ENCODE results near the gene SLC8A3.
"Not testable (repeated sequence)": the region's sequence is repeated elsewhere in the genome, so short reads cannot be mapped to it uniquely, and the experiment has no call there.

SLC8A3 gene, protein sequence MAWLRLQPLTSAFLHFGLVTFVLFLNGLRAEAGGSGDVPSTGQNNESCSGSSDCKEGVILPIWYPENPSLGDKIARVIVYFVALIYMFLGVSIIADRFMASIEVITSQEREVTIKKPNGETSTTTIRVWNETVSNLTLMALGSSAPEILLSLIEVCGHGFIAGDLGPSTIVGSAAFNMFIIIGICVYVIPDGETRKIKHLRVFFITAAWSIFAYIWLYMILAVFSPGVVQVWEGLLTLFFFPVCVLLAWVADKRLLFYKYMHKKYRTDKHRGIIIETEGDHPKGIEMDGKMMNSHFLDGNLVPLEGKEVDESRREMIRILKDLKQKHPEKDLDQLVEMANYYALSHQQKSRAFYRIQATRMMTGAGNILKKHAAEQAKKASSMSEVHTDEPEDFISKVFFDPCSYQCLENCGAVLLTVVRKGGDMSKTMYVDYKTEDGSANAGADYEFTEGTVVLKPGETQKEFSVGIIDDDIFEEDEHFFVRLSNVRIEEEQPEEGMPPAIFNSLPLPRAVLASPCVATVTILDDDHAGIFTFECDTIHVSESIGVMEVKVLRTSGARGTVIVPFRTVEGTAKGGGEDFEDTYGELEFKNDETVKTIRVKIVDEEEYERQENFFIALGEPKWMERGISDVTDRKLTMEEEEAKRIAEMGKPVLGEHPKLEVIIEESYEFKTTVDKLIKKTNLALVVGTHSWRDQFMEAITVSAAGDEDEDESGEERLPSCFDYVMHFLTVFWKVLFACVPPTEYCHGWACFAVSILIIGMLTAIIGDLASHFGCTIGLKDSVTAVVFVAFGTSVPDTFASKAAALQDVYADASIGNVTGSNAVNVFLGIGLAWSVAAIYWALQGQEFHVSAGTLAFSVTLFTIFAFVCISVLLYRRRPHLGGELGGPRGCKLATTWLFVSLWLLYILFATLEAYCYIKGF

DNA sequence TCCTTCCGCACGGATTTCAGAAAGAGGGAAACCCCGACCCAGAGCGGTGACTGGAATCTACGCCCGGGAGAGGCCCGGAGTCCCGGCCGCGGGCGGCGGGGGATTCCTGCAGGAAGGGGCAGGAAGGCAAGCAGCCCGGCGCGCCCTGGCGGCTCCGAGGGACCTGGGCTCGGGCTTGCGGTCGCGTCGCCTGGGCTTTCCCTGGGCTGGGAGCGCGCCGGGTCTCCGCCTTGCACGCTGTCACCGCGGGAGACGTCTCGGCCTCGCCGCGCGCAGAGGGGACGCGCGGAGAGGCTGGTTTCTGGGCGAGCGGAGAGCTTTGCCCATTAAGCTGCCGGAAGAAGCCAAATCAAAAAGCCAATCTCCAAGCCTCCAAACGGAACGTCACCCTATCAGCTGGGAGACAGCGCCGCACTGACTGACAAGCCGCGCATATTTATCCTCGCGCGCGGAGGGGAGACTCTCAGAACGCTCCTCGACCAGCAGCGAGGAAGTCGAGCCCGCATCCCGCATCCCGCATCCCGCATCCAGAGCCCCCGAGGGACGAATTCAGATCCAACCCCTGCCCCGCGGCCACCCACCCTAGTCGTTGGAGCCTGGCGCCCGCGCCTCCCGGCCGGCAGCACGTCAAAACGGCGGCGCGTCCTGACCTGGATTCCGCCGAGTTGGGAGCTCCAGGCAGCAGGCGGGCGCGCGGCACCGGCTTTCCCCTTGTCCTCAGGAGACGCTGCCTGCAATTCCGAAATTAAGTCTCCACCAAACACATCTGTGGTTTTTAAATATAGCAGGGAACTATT is at the start of gene SLC8A3:
TSS of gene SLC8A3 (minus strand) at position 293 of the 797 bp plus-strand sequence. CDS start 20,529 bp downstream, outside the sequence.
- DNase-seq: no peak

DNA sequence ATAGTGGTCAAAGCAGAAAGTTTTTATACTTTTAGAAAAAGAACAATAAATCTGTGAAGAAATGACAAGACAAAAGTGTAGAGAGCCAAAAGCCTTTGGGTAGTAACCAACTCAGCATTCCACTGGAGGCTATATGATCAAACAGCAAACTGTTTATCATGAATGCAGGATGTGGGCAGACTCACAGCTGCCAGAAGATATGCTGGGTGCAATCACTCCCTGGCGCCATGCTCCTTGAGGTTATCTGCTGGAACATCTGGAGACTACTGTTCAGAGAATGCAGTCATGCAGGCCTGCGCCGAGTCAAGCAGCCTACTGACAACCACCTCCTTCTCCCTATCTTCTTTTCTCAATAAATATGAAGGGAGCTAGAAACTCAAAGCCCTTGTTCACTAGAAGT is 49.0 kb upstream of the SLC8A3 start:
- no peak for DNase-seq

DNA sequence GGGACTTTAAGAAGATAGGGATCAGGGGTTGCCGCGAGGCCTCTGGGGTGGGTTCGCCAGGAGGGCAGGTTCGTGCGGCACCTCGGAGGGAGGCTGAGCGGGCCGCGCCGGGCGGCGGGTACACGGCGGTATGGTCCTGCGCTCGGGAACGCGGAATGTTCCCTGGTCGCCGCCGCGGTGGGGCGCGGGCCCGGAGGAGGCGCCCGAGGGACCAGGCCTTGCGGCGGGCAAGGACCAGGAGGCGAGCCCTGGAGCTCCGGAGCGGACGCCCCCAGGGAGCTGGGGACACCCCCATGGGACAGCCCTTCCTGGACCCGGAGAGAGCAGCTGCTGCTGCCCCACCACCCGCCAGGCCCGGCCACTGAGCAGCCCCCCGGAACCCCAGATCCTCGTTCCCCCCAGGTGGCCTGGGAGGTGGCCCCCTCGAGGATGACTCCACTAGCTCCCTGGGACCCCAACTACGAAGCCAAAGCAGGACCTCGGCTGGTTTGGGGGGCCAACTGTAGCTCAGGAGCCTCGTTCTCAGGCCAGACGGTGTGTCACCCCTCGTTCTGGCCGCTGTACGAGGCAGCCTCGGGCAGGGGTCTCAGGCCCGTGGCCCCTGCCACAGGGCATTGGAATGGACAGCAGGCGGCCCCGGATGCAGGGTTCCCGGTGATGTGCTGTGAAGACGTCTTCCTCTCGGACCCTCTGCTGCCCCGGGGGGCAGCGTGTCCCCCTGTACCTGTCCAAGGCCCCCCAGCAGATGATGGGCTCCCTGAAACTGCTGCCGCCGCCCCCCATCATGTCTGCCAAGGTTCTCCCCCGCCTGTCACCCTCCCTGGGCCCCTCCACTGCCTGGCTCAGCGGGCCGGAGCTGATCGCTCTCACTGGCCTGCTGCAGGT is 45.6 kb upstream of the SLC8A3 start:
- DNase-seq: no peak

DNA sequence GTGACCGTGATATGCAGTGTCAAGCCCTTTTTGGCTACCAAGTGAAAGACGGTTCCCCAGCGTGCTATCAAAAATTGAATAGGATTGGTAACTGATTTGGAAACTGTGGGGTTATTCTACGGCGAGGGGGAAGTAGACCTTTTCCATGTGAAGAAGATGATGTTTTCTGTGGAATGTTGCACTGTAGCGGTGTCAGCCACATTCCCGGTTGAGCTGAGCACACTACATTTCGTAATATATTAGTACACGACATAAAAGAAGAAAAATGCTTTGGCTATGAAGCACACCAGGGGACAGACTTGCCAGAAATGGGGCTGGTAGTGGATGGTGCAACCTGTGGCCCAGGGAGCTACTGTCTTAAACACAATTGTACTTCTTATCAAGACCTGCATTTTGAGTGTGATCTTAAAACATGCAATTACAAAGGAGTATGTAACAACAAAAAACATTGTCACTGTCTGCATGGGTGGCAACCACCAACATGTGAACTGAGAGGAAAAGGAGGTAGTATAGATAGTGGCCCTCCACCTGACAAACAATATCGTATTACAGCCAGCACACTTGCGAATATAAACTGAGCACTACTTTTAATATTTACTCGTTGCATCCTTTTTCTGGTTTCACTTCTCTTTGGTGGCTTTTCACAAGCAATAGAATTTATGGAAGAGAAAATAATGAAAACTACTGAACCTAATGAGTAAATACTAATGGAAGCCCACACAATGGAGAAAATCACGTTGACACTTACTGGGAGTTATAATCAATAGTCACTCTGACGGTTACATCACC is 43.2 kb upstream of the SLC8A3 start:
- DNase-seq: not testable (repeated sequence)

DNA sequence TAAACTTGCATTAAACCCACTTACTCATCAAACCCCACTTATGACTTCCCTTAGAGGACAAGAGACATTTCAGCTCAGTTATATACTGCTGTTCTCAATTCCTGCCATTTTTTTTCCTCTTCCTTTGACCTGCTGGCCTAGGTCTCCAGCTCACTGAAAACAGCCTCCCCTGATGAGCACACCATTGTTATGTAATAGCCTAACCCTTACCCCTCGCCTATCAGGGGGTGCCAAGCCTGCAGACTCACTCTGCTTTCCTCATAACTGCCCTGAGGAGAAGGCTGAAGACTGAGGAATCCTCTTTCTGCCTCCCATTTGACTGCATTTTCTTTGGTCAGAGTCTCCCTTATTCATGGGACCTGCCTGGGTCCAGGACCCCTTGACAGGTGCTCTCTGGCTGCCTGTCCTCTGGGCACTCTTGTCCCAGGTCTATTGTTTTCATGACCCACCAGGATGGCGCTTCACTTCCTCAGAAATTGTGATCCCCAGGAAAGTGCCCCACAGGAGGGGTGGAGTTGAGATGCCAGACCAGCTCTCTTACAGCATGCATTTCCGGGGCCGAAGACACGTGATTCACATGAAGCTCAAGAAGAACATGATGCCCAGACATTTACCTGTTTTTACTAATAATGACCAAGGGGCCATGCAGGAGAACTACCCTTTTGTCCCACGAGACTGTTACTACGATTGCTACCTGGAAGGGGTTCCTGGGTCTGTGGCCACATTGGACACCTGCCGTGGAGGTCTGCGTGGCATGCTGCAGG is 41.3 kb upstream of the SLC8A3 start:
- not testable (repeated sequence) for DNase-seq

DNA sequence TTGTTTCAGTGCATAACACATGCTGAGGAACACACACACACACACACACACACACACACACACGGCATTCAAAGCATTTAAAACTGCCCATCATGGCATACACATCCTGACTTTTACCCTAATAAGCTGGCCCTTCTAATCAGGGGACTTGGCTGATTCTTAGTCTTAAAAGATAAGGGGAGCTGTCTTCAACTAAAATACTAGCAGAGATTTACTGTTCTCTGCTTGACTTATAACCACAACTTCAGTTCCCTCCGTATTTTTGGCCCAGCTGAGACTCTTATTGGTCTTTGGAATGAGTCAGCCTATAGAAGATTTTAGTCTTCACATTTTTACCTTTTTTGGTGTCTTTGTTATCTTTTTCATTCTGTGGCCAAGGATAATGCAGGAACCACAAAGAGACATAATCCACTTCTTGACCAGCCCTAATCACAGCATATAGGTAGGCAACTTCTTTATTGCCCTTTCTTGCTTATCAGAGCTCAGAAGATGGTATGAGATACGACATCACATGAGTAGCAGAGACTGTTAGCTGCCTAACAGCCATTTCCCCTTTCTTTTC is 25.1 kb upstream of the SLC8A3 start:
- no peak for DNase-seq

DNA sequence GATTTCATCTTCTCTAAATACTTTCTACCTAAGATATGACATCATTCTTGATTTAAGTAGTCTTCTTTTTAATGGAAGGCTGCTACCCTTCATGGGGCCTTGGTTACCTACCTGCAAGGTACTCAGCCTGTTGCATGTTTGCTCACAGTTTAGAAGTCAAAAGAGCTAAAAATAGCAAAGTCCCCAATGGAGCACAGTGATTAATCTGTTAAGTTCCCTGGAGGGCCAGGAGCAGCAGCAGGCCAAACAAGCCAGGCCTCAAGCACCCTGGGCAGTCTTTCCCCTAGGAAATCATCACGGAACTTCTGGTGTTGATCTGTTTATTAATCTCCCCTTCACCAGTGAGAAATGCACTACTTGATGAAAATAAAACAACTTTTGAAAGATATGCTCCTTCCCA is 24.0 kb upstream of the SLC8A3 start:
- no peak for DNase-seq

DNA sequence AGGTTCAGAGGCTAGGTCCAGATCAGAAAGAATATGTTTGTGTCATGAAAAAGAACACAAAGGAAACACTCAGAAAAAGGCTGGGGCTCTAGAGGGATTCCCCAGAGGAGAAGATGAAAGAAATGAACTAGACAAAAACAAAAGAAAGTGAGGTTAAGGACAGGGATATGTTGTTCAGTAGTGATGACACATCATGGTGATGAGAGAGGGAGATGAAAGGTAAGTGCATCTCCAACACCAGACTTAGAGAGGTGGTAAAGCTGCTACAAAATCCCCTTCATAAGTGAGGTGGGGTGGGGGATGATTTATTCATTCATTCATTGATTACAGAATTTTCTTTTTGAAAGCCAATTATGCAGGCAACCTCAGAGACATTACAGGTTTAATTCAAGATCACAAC is 19.6 kb upstream of the SLC8A3 start:
- no peak for DNase-seq

DNA sequence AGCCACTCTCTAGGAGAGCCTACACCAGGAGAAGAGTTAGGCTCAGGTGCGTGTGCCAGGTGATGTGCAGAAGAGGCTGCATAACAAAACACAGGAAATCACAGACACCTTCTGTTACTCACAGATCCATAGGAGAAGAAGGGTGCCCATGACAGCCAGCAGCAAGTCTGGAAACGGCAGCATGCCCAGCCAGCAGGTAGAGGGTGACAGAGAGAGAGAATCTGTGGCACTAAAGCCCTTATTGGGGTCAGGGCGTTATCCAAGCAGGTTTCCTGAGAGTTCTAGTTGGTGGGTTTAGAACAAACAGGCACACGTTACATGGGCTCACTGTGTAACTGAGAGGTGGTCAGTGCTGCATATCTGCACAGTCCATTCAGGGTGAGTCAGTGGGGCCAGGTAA is 14.9 kb upstream of the SLC8A3 start:
- no peak for DNase-seq

DNA sequence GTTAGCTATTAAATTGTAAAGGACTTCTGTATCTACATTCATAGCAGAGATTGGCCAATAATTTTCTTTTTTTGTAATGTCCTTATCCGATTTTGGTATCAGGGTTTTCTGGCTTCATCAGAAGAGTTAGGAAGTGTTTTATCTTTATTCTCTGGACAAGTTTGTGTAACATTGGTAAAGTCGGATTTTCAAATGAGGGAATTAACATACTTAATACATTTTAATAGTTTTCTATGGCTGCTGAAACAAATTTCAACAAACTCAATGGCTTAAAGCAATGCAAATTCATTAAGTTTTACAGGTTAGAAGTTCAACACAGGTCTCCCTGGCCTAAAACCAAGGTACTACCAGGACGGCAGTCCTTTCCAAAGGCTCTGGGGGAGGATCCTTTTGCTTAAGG is 13.2 kb upstream of the SLC8A3 start:
- no peak for DNase-seq

DNA sequence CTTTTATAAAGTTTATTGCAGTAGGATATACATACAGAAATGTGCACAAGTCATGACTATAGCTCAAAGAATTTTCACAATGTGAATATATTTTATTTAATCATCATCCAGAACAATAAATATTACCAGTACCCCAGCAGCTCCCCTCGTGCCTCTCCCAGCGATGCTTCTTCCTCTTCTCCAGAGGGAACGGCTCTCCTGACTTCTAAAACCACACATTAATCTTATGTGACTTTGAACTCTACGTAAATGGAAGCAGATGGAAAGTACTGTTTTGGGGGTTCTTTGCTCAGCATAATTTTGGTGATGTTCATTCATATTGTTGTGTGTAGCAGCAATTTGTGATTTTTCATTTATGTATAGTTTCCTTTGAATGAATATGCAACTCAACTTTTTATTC is 4.6 kb upstream of the SLC8A3 start:
- DNase-seq: no peak

DNA sequence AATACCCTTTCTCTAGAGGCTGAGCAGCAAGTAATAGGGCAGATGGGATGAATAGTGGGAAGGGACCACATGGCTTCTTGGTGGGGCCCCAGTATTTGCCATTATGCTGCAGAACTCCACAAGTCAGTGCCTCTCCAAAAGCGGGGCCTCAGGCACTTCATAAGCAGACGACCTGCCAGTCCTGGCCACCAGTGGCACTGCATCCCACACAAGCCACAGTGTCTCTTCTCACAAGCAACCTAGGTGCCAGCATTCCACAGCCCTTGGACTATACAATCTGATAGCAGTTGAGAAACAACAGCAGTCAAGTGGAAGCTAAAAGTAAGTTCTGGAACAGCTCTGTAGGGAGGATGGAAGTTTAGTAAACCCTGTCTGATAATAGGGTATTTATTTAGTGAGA is 4.2 kb upstream of the SLC8A3 start:
- DNase-seq: no peak

DNA sequence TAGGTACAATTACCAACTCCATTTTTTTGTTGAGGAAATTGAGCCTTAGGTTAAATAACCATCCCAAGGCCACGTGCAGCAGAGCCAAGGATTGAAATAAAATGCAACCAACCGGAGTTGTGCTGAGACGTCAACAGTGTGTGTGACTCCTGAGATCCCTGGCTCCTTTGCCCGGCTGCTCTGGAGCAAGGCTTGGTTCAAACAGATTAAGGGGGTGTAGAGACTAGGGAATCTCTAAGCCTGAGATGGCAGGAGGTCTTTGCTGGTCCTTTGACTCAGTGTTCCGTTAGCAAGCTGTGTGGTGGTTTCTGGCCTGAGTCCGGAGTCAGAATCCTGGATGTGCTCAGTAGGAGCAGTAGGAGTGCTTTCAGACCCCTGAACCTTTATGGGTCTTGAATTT is 1.4 kb upstream of the SLC8A3 start:
- DNase-seq: no peak

DNA sequence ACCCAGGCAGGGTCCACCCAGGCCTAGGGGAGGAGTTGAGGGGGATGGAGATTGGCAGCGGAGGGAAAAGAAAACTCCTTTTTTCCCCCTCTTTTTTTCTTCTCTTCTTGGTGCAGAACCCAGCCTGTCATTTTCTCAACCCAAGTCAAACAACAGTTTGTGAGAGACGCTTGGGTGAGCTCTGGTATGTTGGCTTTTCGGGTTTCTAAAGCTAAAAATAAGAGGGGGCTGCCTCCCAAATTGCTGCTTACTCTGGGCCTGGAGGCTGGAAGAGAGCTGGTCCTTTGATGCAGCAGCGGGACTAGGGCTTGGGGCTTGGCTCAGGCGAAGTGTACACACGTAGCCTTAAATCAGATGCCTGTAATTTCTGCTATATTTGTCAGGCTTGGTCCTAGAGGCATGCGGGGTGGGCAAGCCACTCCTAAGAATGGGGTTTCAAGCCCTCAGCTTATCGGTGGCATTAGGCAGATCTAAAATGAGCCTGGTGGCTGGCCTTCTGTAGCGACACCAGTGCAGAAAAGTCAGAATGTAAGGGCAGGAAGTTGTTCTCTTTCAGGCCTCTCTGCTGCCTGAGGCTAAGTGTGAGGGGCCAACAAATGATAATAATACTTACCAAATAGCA is 816 bp upstream of the SLC8A3 start:
- no peak for DNase-seq

DNA sequence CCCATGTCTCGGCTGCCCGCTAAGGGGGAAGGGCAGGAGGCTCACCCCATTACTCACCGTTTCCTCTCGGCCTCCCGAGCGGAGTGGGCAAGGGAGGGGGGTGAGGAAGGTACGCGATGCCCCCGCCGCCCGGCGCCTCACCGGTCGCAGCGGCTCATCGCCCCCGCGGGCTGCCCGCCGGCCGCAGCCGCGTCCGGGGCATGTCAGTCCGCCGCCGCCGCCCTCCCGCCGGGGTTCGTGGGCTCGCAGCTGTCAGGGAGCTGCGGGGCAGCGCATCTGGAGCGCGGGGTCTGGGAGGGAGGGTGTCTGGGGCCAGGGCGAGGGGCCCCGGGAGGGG is 461 bp downstream of the SLC8A3 start:
- no peak for DNase-seq

DNA sequence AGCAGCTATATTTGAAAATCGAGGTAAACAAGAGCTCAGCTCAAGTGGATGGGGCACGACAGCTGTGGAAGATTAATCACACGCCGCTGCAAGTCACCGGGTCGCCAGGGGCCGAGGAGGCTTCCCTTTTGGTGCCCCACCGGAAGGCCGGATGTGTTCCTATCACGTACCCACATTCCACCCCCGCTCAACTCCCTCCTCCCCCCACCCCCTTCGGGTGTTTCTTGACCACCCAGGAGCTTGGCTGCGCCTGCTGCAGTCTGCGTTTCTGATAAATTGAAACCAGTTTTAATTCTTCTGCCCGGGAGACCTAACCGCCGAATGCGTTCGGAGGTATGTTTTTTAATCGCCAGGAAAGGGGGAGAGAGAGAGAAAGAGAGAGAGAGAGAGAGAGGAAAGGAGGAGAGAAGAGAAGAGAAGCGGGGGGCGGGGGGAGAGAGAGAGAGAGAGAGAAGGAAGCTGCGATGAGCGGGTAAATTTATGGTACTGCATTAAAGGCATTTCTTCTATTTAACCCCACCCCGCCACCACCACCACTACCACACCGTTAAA is 1.8 kb downstream of the SLC8A3 start:
- no peak for DNase-seq

DNA sequence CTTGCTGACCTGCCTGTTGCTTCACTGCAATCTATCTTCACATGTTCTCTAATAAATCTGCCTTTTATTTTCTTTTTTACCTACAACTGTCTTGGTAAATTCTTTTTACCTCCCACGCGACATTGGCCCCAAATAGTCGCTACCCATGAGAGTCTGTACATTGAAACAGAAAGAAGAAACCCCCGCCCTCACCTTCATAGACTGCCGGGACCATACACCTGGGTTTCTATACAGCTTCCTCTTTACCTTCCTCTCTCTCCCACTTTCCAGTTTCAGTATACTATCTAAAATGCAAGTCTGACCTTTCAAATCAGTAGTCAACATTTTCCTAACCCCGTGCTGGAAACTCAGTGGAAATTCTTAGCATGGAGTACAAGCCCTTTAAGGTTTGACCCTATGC is 4.8 kb downstream of the SLC8A3 start:
- no peak for DNase-seq

DNA sequence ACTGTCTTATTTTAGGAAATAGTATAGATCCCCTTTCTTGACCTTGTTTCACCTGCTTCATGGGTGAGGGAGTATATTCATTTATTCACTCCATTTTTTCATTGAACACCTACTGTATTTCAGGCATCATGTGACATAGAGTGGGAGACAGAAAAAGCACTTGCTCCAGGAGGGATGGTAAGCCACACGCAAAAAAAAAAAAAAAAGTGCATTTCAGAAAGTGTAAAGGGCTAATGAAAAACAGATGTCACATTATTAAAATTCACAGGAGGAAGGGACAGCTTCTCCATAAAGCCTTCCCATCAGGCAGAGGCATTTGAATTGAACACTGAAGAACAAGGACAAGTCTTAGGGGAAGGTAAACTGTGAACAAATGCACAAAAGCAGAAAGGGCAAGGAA is 7.5 kb downstream of the SLC8A3 start:
- DNase-seq: no peak

DNA sequence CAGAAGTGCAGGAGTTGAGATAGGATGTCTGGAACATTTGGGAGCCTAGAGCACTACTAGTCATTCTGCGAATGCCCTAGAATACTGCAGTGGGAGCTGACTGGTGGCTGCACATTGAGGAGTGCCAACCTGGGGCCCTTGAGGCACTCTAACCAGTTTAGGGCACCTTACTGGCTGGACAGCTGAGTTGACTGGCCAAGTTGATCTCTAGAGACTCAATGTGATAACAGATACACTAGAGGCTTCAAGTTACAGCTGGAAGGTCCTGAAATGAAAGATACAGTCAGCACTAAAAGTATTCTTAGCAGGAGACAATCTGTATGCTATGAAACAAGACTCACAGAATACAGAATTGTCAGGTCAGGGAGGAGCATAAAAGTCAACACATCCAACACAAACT is 8.0 kb downstream of the SLC8A3 start:
- no peak for DNase-seq
